ACC112 (cell line): ENCODE results near the gene CREBL2.
"Not testable (repeated sequence)": the region's sequence is repeated elsewhere in the genome, so short reads cannot be mapped to it uniquely, and the experiment has no call there.

Experiments
- H2AFZ ChIP-seq: fragments of 200-600 bp; sonication (generic); one replicate; pipeline ENCODE4 v1.6.0; 2017; ENCODE audit warnings: antibody characterized with exemption, low read length; ENCODE audit not compliant: unreplicated experiment
- H3K27ac ChIP-seq: fragments of 200-600 bp; sonication (generic); 2 replicates; pipeline ENCODE4 v1.5.1; 2014; ENCODE audit warnings: low read depth, mild to moderate bottlenecking, antibody characterized with exemption, low read length, moderate library complexity
- H3K27me3 ChIP-seq: fragments of 200-600 bp; sonication (generic); 2 replicates; pipeline ENCODE4 v1.6.1; 2014; ENCODE audit warnings: mild to moderate bottlenecking, antibody characterized with exemption, low read length, moderate library complexity, mixed read lengths; ENCODE audit not compliant: insufficient read depth
- H3K36me3 ChIP-seq: fragments of 200-600 bp; sonication (generic); 2 replicates; pipeline ENCODE4 v1.6.1; 2016; ENCODE audit warnings: mild to moderate bottlenecking, antibody characterized with exemption, low read length, moderate library complexity, mixed read lengths; ENCODE audit not compliant: insufficient read depth
- H3K4me1 ChIP-seq: fragments of 200-600 bp; sonication (generic); one replicate; pipeline ENCODE4 v1.6.1; 2016; ENCODE audit warnings: low read length, mixed read lengths; ENCODE audit not compliant: insufficient read depth, unreplicated experiment, control insufficient read depth
- H3K4me3 ChIP-seq: fragments of 200-600 bp; sonication (generic); 2 replicates; pipeline ENCODE4 v1.5.1; 2014; ENCODE audit warnings: mild to moderate bottlenecking, low read depth, low read length
- H3K79me2 ChIP-seq: fragments of 200-600 bp; sonication (generic); one replicate; pipeline ENCODE4 v1.6.0; 2016; ENCODE audit warnings: low read length; ENCODE audit not compliant: control insufficient read depth, unreplicated experiment, insufficient read depth

CREBL2 gene

GRCh38 chr12:12582895-12583303 lies 28.8 kb upstream of the CREBL2 start:
- Histone ChIP-seq H3K27ac (no peak overlapping the region), H3K27me3 (no peaks in the 10 kb centered on the region), H3K79me2 (no peaks in the 10 kb centered on the region), H3K36me3 (no peaks in the 10 kb centered on the region), H3K4me3 (no peak overlapping the region), H2AFZ (no peak overlapping the region), H3K4me1 (peaks cover 10% of the 10 kb centered on the region)

DNA sequence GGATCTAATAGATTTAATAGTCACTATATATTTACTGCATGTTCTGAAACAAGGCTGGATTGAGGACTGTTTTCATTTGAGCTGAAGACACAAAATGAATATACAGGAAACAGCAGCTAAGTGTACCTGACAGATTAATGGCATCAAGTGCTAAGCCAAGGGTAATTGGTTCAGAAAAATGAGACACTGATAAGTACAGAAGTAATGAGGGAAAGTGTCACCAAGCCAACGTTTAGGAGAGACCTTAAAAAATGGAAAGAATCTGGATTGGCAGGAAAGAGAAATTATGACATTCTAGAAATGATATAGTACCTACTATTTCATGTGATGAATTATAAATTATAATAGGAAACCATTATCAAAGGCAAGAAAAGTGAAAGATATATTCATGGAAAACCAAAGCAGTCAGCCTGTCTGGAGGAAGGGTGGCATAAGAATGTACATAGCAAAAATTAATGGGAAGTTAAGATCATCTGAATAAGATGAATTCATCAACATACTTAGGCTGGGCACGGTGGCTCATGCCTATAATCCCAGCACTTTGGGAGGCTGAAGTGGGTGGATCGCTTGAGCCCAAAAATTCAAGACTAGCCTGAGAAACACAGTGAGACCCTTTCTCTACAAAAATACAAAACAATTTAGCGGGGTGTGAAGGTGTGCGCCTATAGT lies 28.0 kb upstream of the CREBL2 start:
- Histone ChIP-seq H3K36me3 (no peaks in the 10 kb centered on the region), H3K4me1 (peaks cover 10% of the 10 kb centered on the region), H3K79me2 (no peaks in the 10 kb centered on the region), H3K27ac (no peak overlapping the region), H3K27me3 (no peaks in the 10 kb centered on the region), H2AFZ (no peak overlapping the region), H3K4me3 (no peak overlapping the region)

GRCh38 chr12:12585115-12585863 lies 26.4 kb upstream of the CREBL2 start:
- Histone ChIP-seq H3K4me3 (no peak overlapping the region), H3K27me3 (peaks cover 10% of the 10 kb centered on the region; the same call in 1 of the 2 replicates), H2AFZ (no peak overlapping the region), H3K79me2 (no peaks in the 10 kb centered on the region), H3K36me3 (no peaks in the 10 kb centered on the region), H3K27ac (no peak overlapping the region), H3K4me1 (peaks cover 10% of the 10 kb centered on the region)

DNA sequence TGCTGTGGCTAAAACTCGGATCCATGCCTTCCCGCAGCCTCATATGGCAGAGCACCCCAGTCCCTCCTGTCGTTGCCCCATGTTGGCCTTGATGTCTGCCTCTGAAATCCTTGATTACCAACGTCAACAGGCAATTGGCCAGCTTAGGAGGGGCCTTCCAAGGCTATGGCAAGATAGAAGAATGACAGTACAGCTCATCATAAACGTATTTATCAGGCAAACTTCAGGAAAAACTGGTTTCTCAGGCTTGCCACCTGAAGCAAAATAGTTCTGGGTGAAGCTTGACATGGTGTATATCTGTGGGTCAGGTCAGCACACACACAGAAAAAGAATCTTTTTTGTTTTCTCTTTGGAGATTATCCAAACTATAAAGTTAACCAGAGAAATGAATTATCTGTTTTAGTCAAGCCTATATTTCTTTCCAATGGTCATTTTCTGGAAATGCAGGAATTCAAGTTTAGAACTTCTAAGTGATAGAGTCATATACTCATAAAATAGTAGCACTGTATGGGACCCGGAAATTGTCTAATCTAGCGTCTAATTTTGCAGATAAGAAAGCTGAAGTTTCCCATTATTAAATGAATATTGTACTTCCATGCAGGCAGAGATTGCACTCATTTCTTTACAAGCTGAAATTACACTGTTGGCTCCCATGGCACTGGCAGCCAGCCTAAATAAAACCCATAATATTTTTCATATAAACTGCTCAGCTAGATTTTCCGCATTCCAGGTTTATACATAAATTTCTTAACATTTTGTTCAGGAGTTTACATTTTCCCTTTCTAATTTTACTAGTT lies 24.6 kb upstream of the CREBL2 start:
- Histone ChIP-seq H3K27ac (no peak overlapping the region), H3K4me3 (no peak overlapping the region), H2AFZ (no peak overlapping the region), H3K79me2 (no peaks in the 10 kb centered on the region), H3K36me3 (no peaks in the 10 kb centered on the region), H3K27me3 (peaks cover 10% of the 10 kb centered on the region; the same call in 1 of the 2 replicates), H3K4me1 (peaks cover 10% of the 10 kb centered on the region)

DNA sequence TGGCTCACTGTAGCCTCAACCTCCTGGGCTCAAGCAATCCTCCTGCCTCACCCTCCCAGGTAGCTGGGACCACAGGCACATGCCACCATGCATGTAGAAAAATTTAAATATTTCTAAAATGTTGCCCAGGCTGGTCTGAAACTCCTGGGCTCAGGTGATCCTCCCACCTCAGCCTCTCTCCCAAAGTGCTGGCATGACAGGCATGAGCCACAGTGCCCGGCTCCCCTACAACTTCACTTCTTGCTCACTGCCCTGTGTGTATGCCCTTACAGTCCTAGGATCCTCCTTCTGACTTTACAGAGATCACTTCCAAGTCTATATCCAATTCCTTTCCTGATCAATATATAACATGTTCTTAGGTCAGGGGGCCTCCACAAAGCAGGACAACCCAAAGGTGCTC lies 23.8 kb upstream of the CREBL2 start:
- Histone ChIP-seq H3K4me1 (peaks cover 12% of the 10 kb centered on the region), H3K4me3 (no peak overlapping the region), H3K36me3 (no peaks in the 10 kb centered on the region), H3K27me3 (peaks cover 10% of the 10 kb centered on the region; the same call in 1 of the 2 replicates), H2AFZ (no peak overlapping the region), H3K27ac (no peak overlapping the region), H3K79me2 (no peaks in the 10 kb centered on the region)

- not testable (repeated sequence) for H3K27ac ChIP-seq, H3K4me3 ChIP-seq, H3K36me3 ChIP-seq, H3K79me2 ChIP-seq, H2AFZ ChIP-seq
- H3K27me3 ChIP-seq: peaks cover 10% of the 10 kb centered on the region; the same call in 1 of the 2 replicates
- H3K4me1 ChIP-seq: peaks cover 17% of the 10 kb centered on the region
Observed at GRCh38 chr12:12588436-12588835, 23.2 kb upstream of the CREBL2 start.

GRCh38 chr12:12590961-12591360 lies 20.7 kb upstream of the CREBL2 start:
- no peak overlapping the region for H3K4me3 ChIP-seq
- no peaks in the 10 kb centered on the region for H3K79me2 ChIP-seq
- H3K27me3 ChIP-seq: peaks cover 10% of the 10 kb centered on the region; the same call in 1 of the 2 replicates
- no peak overlapping the region for H2AFZ ChIP-seq
- H3K4me1 ChIP-seq: peaks cover 7% of the 10 kb centered on the region
- no peaks in the 10 kb centered on the region for H3K36me3 ChIP-seq
- H3K27ac ChIP-seq: no peak overlapping the region

DNA sequence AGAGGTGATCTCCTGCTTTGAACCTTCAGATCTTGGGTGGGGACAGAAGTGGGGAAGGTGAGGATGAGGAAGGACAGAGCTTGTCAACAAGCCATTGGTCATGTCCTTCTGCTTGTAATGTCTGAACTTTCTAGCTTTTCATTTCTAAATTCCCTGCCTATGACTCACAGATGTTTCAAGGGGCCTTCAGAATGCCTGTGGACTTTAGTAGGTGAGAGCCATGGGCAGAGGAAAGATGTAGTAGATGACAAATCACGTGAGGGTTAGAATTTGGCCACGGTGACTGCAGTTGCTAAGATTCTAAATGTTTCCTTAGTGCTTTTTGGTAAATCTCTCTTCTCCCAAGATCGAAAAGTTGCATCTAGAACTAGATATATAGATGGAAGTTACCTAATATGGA lies 18.7 kb upstream of the CREBL2 start:
- Histone ChIP-seq H3K27ac (no peak overlapping the region), H3K36me3 (no peaks in the 10 kb centered on the region), H3K4me1 (peaks cover 7% of the 10 kb centered on the region), H3K4me3 (no peak overlapping the region), H3K27me3 (peaks cover 10% of the 10 kb centered on the region; the same call in 1 of the 2 replicates), H3K79me2 (no peaks in the 10 kb centered on the region), H2AFZ (no peak overlapping the region)

GRCh38 chr12:12595929-12596328 lies 15.7 kb upstream of the CREBL2 start:
- H3K27ac ChIP-seq, H3K4me1 ChIP-seq, H3K79me2 ChIP-seq, H2AFZ ChIP-seq, H3K4me3 ChIP-seq, H3K27me3 ChIP-seq, H3K36me3 ChIP-seq: not testable (repeated sequence)

GRCh38 chr12:12596598-12596997 lies 15.1 kb upstream of the CREBL2 start:
- not testable (repeated sequence) for H3K4me3 ChIP-seq, H3K36me3 ChIP-seq, H3K27me3 ChIP-seq, H3K27ac ChIP-seq, H2AFZ ChIP-seq, H3K79me2 ChIP-seq, H3K4me1 ChIP-seq
